Esophagus squamous epithelium (tissue), 4 donors: ENCODE data around the gene KIF6.

Source experiments
- CTCF ChIP-seq, 6 experiments: fragments of 450-650 bp in 4 of 6; fragments of 200-600 bp in 2 of 6; sonication (generic) in 2 of 6; IDR thresholded peaks; one replicate each; pipeline ENCODE4 v1.5.1; 2016 to 2019; ENCODE audit warnings: antibody characterized with exemption in 6 of 6, mild to moderate bottlenecking in 4 of 6, moderate library complexity in 4 of 6
- POLR2A ChIP-seq, 4 donors: fragments of 450-650 bp; IDR thresholded peaks; one replicate each; pipeline ENCODE4 v1.6.1; 2017; ENCODE audit warnings: antibody characterized with exemption in 4 of 4, mild to moderate bottlenecking in 4 of 4, moderate library complexity in 3 of 4

- TF ChIP-seq CTCF (IDR thresholded peaks at IDR 0.05) (no peak), POLR2A (IDR thresholded peaks at IDR 0.05) (no peak)
Measured at GRCh38 chr6:39498096-39498495, 227.1 kb downstream of the KIF6 start.
